Epidermal melanocyte (primary cell): ENCODE measurements around the gene UBLCP1.
"Not testable (repeated sequence)": the region's sequence is repeated elsewhere in the genome, so short reads cannot be mapped to it uniquely, and the experiment has no call there.

Experiments
- DNase-seq: peaks from one replicate; pipeline ENCODE4 v3.0.0; 2011; ENCODE audit warnings: low spot score; ENCODE audit not compliant: insufficient read length

UBLCP1 gene, protein sequence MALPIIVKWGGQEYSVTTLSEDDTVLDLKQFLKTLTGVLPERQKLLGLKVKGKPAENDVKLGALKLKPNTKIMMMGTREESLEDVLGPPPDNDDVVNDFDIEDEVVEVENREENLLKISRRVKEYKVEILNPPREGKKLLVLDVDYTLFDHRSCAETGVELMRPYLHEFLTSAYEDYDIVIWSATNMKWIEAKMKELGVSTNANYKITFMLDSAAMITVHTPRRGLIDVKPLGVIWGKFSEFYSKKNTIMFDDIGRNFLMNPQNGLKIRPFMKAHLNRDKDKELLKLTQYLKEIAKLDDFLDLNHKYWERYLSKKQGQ

DNA sequence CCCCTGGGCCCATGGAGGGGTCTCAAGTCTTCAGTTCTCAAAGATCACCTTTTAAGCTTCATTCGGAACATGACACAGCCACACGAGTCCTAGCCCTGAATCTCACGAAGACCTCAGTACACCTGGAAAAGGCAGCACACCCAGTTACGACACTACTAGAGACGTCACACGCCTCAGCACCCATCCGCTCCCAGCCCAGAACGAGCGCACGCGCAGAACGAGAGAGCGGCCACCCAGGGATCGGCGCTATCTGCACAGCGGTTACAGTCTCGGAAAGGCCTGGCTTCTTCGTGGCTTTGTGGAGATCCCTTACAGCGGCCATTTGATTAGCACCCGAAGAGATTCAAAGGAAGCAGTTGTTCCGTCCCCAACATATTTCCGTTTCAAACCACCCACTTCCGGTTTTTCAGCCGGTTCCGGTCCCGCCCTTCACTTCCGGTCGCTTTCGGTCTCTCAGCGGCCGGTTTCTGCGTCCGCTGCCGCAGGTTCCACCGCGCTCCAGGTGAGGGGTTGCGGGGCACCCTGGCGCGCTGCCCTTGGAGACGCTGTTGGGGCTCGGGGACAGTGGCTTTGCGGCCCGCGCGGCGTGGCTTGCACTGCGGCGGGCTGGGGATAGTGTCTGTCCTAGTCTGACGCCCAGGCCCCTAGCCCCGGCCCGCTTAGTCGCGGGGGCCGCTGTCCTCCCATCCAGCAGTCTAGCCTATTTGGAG lies at the start of gene UBLCP1:
Gene UBLCP1 (plus strand): TSS at position 432 of the 710 bp plus-strand sequence. CDS start 5,626 bp downstream, outside the sequence.
- peak; percentile 85 for DNase-seq

DNA sequence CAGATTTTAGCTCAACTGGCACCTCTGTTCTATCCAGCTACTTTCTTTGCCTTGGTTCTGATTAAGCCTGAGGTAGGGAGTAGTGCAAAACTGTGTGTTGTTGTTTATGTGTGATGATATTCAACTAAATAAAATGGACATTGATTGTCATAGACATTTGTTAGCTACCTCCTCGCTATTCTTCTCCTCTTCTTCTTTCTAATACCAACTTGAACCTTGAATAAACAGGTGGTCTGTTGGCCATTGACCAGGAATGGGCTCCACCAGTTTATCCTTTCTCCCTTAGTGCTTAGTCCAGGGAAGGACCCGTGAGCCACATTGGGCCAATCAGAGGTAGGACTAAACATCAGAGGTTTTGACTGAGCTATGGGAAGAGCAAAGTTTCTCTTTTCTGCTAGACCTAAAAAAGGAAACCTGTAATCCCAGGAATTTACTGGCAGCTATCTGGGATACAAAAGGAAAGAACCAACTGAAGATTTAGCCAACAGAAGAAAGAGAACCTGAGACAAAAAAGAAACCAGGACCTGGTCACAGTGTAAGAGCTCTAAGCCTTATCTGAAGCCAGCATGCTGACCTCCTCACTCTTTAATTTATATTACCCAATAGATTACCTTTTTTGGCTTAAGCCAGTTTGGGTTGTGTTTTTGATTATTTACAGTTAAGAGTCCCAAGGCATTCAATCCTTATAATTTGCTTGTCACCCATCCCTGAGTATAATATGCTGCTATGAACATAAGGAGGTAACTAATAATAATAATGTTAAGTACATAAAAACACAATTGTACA lies 48.4 kb upstream of the UBLCP1 start:
- DNase-seq: no peak

DNA sequence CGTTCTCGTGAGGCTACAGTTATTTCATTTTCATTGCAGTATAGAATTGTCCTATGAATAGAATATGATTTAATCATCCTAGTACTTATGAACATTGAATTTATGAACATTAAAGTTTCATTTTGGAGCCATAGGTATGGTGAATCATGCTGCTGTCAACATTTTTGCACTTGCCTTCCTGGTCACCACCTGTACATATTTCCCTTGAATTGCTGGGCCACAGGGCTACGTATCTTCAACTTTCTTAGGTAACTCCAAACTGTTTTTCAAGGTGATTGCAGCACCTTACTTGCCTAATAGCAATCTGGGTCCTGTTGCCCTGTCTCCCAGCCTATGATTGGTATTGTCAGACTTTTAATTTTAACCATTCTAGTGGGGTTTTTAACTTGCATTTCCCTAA lies 47.2 kb upstream of the UBLCP1 start:
- DNase-seq: no peak

DNA sequence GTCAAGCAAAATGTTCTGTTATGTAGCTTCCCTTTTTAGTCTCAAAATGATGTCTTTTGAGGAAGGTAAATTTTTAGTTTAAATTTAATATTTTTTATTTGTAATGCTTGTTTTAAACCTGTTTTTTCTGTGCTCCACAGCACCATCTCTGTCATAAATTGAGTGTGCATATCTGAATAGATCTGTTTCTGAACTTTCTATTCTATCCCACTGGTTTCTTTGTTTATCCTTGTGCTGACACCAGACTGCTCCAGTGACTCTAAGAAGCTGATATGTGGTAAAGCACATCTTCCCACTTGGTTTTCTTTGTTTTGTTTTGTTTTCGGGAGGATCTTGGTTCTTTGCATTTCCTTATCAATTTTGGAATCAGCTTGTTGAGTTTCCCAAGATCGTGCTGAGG lies 46.6 kb upstream of the UBLCP1 start:
- no peak for DNase-seq

GRCh38 chr5:159217236-159217635 lies 45.9 kb upstream of the UBLCP1 start:
- no peak for DNase-seq

DNA sequence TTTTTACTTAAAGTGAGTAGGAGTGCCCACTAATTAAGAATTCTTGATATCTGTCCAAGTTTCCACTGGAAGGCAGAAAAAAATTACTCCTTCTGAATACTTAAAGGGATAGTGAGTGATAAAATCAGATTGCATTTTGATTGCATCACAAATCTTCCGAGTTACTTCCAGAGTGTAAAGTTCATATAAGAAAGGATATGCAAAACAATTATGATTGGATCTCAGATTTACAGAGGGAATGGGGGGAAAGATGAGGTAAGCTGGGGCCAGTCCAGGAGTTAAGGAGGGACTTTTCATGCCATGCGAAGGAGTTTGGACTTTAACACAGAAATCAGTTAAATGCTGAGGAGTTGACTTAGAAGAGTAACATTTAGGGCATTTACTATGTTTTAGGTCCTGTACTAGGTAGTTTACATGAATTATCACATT lies 44.5 kb upstream of the UBLCP1 start:
- no peak for DNase-seq

DNA sequence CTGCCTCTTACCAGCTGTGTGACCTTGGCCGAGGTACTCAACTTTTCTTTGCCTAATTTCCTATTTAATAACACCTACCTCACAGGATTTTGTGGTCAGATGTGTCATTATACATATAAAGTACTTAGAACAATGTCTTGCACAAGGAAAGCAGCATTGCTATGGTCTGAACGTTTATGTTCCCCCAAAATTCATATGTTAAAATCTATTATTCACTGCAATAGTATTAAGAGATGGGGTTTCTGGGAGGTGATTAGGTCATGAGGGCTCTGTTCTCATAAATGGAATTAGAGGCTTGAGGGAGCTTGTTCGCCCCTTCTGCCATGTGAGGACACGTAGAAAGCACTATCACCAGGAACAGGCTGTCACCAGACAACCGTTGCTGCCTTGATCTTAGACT lies 42.9 kb upstream of the UBLCP1 start:
- DNase-seq: no peak

- no peak for DNase-seq
Observed at GRCh38 chr5:159223469-159223868, 39.6 kb upstream of the UBLCP1 start.

GRCh38 chr5:159224471-159224870 lies 38.6 kb upstream of the UBLCP1 start:
- DNase-seq: no peak

- no peak for DNase-seq
Observed at GRCh38 chr5:159226451-159226850, 36.6 kb upstream of the UBLCP1 start.

- no peak for DNase-seq
Observed at GRCh38 chr5:159227452-159227851, 35.6 kb upstream of the UBLCP1 start.

DNA sequence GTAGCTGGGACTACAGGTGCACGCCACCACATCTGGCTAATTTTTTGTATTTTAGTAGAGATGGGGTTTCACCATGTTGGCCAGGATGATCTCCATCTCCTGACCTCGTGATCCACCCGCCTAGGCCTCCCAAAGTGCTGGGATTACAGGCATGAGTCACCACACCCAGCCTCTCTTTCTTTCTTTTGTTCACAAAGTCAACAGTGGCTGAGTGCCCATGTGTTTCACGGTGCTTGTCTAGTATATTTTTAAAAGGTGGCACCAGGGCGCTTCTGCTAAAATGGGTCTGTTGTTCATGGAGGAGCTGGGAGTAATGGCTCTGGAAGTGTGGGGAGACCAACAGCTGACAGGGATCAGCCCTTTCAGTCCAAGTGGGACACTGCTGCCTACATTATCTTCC lies 35.0 kb upstream of the UBLCP1 start:
- DNase-seq: not testable (repeated sequence)

DNA sequence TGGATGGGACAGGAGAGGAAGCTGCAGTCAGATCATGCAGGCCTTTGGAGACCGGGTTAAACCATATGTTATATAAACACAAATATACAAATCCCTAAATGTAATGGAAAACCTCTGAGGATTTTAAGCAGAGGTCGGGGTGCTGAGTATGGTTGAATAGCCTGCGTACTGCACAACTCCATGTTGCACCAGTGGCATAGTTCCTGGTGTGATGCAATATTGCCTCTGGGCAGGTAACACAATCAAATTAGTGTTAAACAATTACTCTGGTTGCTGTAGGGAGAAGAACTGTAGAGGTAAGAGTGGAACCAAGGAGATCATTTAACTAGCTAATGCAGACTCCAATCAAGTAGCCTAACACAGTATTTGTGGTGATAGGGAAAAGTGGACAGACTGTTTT lies 32.4 kb upstream of the UBLCP1 start:
- DNase-seq: no peak

DNA sequence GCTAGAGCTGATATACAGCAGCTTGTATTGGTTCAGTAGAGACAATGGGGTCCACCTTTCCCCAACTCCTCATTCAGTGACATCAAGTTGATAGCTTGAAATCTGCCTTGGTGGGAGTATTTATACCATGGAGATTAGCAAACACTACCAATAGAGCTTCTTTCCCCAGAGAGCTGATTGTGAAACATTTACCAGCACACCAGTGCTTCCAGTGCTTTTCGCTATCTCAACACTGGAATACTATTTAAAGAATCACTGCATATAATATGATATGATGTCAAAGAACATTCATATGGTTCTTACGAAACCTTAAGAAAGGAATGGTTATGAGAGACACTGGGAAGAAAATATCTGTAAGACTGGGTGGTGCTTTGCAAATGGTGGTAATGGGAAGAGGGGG lies 31.9 kb upstream of the UBLCP1 start:
- no peak for DNase-seq

DNA sequence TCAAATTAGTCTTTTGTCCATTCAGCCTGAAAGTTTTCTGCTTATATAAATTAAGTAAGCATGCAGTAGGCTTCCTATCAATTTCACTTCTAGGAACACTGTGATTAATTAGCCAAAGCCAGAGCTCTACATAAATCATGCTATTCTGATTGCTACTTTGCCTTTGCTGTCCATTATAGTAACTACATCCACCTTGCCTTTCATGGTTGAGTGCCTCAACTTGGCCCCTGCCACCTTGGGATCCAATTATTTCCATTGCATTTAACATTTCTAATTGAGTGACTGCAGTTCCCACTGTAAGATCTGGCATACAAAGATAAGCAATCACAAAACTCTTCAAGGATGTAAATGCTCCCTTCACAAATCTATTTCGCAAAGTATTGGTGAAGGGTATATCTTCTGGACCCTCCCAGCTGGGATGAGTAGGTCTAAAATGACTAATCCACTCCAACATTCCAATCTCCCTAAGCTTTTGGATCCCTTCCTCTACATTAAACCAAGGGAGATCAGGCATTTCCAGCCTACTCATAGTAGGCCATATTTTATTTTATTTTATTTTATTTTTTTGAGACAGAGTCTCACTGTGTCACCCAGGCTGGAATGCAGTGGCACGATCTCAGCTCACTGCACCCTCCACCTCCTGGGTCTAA lies 27.1 kb upstream of the UBLCP1 start:
- not testable (repeated sequence) for DNase-seq

DNA sequence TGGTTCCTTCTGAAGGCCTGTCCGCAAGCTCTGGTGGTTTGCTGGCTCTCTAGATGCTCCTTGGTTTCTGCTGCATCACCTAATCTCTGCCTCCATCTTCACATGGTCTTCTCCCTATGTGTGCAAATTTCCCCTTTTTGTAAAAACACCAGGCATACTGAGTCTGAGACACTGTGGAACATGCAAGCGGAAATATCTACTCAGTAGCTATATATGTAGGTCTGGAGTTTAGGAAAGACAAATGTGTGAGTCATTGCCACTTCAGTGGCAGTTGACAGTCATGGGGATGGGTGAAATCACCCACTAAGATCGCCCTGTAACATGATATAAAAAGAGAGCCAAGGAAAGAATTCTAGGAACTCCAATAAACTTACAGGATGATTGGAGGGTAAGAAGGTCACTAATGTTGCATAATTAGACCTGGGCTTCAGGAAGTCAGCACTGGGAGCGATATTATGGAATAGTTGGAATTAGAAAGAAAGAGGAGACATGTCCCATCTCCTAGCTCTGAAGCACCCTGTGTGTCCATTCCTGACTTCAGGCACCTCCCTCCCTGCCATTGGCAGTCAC lies 22.7 kb upstream of the UBLCP1 start:
- DNase-seq: no peak

DNA sequence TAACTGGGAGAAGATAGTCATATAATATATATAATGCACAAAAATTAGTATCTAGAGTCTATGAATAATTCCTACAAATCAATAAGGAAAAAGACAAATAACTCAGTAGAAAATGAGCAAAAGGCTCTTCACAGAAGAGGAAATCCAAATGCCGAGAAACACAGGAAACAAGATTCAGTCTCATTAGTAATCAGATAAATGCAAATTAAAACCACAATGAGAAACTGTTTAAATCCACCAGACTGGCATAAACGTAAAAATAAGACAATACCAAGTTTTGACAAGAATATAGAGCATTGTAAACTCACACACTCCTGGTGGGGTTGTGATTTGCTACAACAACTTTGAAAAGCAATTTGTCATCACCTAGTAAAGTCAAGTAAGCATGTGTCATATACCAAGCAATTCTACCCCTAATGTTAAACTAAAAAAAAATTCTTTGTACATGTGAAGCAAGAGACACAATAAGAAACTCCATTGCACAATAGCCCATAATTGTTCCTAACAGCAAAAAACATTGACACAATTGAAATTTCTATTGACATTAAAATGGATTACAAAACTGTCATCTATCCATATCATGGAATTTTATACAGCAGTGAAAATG lies 21.0 kb upstream of the UBLCP1 start:
- DNase-seq: no peak

GRCh38 chr5:159242656-159243055 lies 20.4 kb upstream of the UBLCP1 start:
- no peak for DNase-seq

DNA sequence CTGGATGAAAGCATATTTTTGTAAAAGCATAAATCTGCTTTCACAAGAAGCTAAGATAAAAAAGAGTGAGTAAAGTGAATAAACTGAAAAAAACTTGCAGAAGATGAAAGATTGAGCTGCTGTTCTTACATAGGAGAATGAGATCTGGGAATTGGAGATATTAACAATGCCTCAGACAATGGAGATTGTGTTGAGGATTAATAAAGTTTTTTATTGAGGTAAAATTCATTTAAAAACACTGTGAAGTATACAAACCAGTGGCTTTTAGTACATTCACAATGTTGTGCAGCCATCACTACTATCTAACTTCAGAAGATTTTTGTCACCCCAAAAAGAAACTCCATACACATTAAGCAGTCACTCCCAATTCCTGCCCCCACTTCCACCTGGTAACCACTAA lies 19.7 kb upstream of the UBLCP1 start:
- DNase-seq: no peak

DNA sequence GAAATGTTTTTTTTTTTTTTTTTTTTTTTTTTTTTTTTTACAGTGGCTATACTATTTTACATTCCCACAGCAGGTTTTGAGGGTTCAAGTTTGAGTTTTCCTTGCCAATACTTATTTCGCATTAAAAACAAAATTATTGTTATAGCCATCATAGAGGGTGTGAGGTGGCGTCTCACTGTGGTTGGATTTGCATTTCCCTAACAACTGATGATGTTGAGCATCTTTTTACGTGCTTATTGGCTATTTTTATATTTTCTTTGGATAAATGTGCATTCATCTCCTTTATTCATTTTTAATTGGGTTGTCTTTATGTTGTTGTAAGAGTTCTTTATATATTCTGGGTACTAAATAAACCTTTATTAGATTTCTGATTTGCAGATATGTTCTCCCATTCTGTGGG lies 18.9 kb upstream of the UBLCP1 start:
- no peak for DNase-seq

GRCh38 chr5:159244890-159245289 lies 18.2 kb upstream of the UBLCP1 start:
- no peak for DNase-seq
